ENCODE results near the gene CLEC20A.

The CLEC20A gene

GRCh38 chr1:178491721-178492120, 5.0 kb downstream of the CLEC20A start:
- no peak for TF ChIP-seq TAF1 (IDR thresholded peaks at IDR 0.05; ENCODE audit: borderline replicate concordance, insufficient read depth, low read length)
- TF ChIP-seq POLR2AphosphoS5 (IDR thresholded peaks at IDR 0.05; ENCODE audit: low read depth, low read length): no peak
- TF ChIP-seq SIN3A (IDR thresholded peaks at IDR 0.05; ENCODE audit: borderline replicate concordance, insufficient read depth, low read length): no peak
- TF ChIP-seq FOXP2 (optimal IDR thresholded peaks at IDR 0.05; ENCODE audit: borderline replicate concordance, extremely low read depth, extremely low read length, insufficient read depth): no peak
- TF ChIP-seq, protein P1, sequence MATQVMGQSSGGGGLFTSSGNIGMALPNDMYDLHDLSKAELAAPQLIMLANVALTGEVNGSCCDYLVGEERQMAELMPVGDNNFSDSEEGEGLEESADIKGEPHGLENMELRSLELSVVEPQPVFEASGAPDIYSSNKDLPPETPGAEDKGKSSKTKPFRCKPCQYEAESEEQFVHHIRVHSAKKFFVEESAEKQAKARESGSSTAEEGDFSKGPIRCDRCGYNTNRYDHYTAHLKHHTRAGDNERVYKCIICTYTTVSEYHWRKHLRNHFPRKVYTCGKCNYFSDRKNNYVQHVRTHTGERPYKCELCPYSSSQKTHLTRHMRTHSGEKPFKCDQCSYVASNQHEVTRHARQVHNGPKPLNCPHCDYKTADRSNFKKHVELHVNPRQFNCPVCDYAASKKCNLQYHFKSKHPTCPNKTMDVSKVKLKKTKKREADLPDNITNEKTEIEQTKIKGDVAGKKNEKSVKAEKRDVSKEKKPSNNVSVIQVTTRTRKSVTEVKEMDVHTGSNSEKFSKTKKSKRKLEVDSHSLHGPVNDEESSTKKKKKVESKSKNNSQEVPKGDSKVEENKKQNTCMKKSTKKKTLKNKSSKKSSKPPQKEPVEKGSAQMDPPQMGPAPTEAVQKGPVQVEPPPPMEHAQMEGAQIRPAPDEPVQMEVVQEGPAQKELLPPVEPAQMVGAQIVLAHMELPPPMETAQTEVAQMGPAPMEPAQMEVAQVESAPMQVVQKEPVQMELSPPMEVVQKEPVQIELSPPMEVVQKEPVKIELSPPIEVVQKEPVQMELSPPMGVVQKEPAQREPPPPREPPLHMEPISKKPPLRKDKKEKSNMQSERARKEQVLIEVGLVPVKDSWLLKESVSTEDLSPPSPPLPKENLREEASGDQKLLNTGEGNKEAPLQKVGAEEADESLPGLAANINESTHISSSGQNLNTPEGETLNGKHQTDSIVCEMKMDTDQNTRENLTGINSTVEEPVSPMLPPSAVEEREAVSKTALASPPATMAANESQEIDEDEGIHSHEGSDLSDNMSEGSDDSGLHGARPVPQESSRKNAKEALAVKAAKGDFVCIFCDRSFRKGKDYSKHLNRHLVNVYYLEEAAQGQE (IDR thresholded peaks at IDR 0.05; ENCODE audit: insufficient read depth in 1 of 2, low read depth in 2 of 2, low read length in 2 of 2): no peak

DNA sequence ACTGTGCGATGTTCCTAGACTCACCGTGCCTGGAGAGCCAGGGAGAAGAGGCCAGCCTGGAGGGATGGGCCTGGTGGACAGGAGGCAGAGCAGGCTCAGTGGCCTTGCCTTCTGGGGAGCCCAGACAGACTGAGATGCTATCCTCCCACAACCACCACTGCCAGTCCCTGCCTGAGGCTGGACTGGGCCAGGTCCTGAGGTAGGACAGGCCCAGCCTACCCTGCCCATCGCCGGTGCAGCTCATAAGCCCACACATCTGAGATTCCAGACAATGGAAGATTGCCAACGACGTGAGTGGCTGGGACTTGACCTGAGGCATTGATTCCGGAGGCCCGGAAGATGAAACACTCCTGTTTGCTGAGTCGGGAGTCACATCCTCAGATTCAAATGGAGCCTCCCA, 5.8 kb downstream of the CLEC20A start:
- TF ChIP-seq TAF1 (IDR thresholded peaks at IDR 0.05; ENCODE audit: borderline replicate concordance, insufficient read depth, low read length) (no peak), SIN3A (IDR thresholded peaks at IDR 0.05; ENCODE audit: borderline replicate concordance, insufficient read depth, low read length) (no peak), FOXP2 (optimal IDR thresholded peaks at IDR 0.05; ENCODE audit: borderline replicate concordance, extremely low read depth, extremely low read length, insufficient read depth) (no peak), POLR2AphosphoS5 (IDR thresholded peaks at IDR 0.05; ENCODE audit: low read depth, low read length) (no peak)
- TF ChIP-seq, protein P1 (IDR thresholded peaks at IDR 0.05; ENCODE audit: insufficient read depth in 1 of 2, low read depth in 2 of 2, low read length in 2 of 2): no peak

DNA sequence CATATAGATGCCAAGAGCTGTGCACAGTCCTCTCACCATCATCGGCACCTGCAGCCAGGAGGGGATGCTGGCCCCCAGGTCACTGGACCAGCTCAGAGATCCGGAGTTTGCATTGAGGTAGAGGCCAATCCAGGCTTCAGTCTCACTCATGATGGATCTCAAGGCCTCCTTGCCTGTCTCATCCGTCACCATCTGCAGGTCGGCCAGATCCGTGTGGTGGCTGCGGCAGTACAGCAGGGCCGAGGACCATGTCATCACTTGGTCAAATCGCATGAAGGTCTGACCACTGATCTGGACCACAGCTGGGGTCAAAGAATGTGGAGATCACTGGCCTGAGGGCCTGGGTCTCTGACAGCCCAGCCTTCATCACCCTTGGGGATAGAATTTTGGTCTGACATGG, 6.6 kb downstream of the CLEC20A start:
- no peak for TF ChIP-seq POLR2AphosphoS5 (IDR thresholded peaks at IDR 0.05; ENCODE audit: low read depth, low read length)
- TF ChIP-seq, protein P1 (IDR thresholded peaks at IDR 0.05; ENCODE audit: insufficient read depth in 1 of 2, low read depth in 2 of 2, low read length in 2 of 2): no peak
- TF ChIP-seq SIN3A (IDR thresholded peaks at IDR 0.05; ENCODE audit: borderline replicate concordance, insufficient read depth, low read length): no peak
- TF ChIP-seq FOXP2 (optimal IDR thresholded peaks at IDR 0.05; ENCODE audit: borderline replicate concordance, extremely low read depth, extremely low read length, insufficient read depth): no peak
- TF ChIP-seq TAF1 (IDR thresholded peaks at IDR 0.05; ENCODE audit: borderline replicate concordance, insufficient read depth, low read length): no peak

DNA sequence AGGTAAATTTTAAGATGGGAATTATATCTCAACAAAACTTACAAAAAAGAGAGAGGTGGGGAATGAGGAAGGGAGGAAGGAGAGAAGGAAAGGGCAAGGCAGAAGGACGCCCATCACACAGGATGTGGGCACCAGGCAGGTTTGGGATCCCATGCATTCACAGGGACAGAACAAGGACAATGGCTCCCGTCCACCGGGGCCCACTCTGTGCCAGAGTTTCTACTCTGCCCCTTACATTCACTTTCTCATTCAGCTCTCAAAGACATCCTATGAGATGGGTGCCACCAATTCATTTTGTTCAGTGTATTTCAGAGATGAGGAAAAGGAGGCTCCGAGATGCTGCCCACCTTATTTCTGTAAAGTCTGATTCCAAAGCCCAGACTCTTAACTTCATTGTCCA, 7.4 kb downstream of the CLEC20A start:
- TF ChIP-seq FOXP2 (optimal IDR thresholded peaks at IDR 0.05; ENCODE audit: borderline replicate concordance, extremely low read depth, extremely low read length, insufficient read depth) (no peak), POLR2AphosphoS5 (IDR thresholded peaks at IDR 0.05; ENCODE audit: low read depth, low read length) (no peak), TAF1 (IDR thresholded peaks at IDR 0.05; ENCODE audit: borderline replicate concordance, insufficient read depth, low read length) (no peak), SIN3A (IDR thresholded peaks at IDR 0.05; ENCODE audit: borderline replicate concordance, insufficient read depth, low read length) (no peak)
- TF ChIP-seq, protein P1 (IDR thresholded peaks at IDR 0.05; ENCODE audit: insufficient read depth in 1 of 2, low read depth in 2 of 2, low read length in 2 of 2): no peak

DNA sequence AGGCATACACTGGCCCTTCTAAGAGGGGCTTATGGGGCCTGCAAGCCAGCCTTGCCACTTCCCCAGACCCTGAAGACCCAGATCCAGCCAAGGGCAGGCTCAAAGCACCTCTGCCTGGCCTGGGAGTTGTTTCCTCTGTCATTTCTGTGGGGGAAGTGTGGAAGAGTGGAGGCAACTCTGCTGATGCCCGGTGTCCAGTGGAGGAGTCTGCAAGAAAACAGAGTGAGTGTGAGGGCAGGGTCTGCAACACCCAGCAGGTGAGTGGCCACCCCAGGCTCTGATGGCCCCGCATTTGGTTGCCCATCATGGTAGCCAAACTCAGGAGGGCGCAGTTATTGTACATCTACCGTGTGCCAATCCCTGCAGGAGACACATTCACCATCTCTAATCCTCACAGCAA, 8.4 kb downstream of the CLEC20A start:
- TF ChIP-seq SIN3A (IDR thresholded peaks at IDR 0.05; ENCODE audit: borderline replicate concordance, insufficient read depth, low read length) (no peak), POLR2AphosphoS5 (IDR thresholded peaks at IDR 0.05; ENCODE audit: low read depth, low read length) (no peak), TAF1 (IDR thresholded peaks at IDR 0.05; ENCODE audit: borderline replicate concordance, insufficient read depth, low read length) (no peak), FOXP2 (optimal IDR thresholded peaks at IDR 0.05; ENCODE audit: borderline replicate concordance, extremely low read depth, extremely low read length, insufficient read depth) (no peak)
- TF ChIP-seq, protein P1 (IDR thresholded peaks at IDR 0.05; ENCODE audit: insufficient read depth in 1 of 2, low read depth in 2 of 2, low read length in 2 of 2): no peak

Measured in PFSK-1 (cell line).